SJSA1 (cell line): Measurements from ENCODE around the gene BAAT. TPM values are rescaled to one million over a fixed set of nuclear protein-coding genes. Genes with fewer than 3 reads are reported as not detected.

ENCODE experiments used
- DNase-seq, 2 experiments: peaks; one replicate each; pipeline ENCODE4 v3.0.0-alpha.2; 2015 to 2020; ENCODE audit warnings: low spot score in 2 of 2, low read depth in 1 of 2
- H3K27ac ChIP-seq: fragments of 250-450 bp; sonication (Bioruptor Pico); 2 replicates; pipeline ENCODE4 v1.5.1; 2020; ENCODE audit warnings: mild to moderate bottlenecking, moderate library complexity
- H3K27me3 ChIP-seq: fragments of 250-450 bp; sonication (Bioruptor Pico); replicated peaks from 2 replicates; pipeline ENCODE4 v1.5.1; 2020; ENCODE audit warnings: mild to moderate bottlenecking, moderate library complexity
- H3K36me3 ChIP-seq: fragments of 250-450 bp; sonication (Bioruptor Pico); 2 replicates; pipeline ENCODE4 v1.5.1; 2020; ENCODE audit warnings: mild to moderate bottlenecking
- H3K4me1 ChIP-seq: fragments of 250-450 bp; sonication (Bioruptor Pico); replicated peaks from 2 replicates; pipeline ENCODE4 v1.6.1; 2021; ENCODE audit warnings: mild to moderate bottlenecking
- H3K4me3 ChIP-seq: fragments of 250-450 bp; sonication (Bioruptor Pico); 2 replicates; pipeline ENCODE4 v1.5.1; 2020; ENCODE audit warnings: mild to moderate bottlenecking
- H3K9me3 ChIP-seq: fragments of 250-450 bp; sonication (Bioruptor Pico); replicated peaks from 2 replicates; pipeline ENCODE4 v1.5.1; 2020; ENCODE audit warnings: mild to moderate bottlenecking
- total RNA-seq: library from RNA; depleted of rRNA; stranded (reverse); fragments of >200 nt; shearing (Covaris generic); gene quantifications from 2 replicates; pipeline ENCODE4 v1.2.3, GENCODE V29; 2014

Gene BAAT
- total RNA-seq, 1 experiment from 2014 or later = not detected

- Histone ChIP-seq H3K4me3 (no peak overlapping the region), H3K9me3 (no peaks in the 10 kb centered on the region; the same call in 1 of the 2 replicates), H3K27ac (no peak overlapping the region), H3K4me1 (no peaks in the 10 kb centered on the region; the same call in 1 of the 2 replicates), H3K36me3 (peaks cover 8% of the 10 kb centered on the region; the same call in 1 of the 2 replicates), H3K27me3 (no peaks in the 10 kb centered on the region)
- DNase-seq = no peak
Measured at GRCh38 chr9:101415578-101415977, 30.8 kb upstream of the BAAT start.

- Histone ChIP-seq H3K36me3 (peaks cover 15% of the 10 kb centered on the region), H3K4me3 (no peak overlapping the region), H3K9me3 (peaks cover 5% of the 10 kb centered on the region), H3K27ac (no peak overlapping the region), H3K27me3 (no peaks in the 10 kb centered on the region), H3K4me1 (no peaks in the 10 kb centered on the region; the same call in 1 of the 2 replicates)
- no peak for DNase-seq
Measured at GRCh38 chr9:101414839-101415238, 30.0 kb upstream of the BAAT start.

- H3K4me3 ChIP-seq = no peak overlapping the region
- H3K36me3 ChIP-seq = peaks cover 73% of the 10 kb centered on the region
- DNase-seq = no peak
- no peak overlapping the region for H3K27ac ChIP-seq
- no peaks in the 10 kb centered on the region for H3K4me1 ChIP-seq
- H3K9me3 ChIP-seq = peaks cover 32% of the 10 kb centered on the region
- H3K27me3 ChIP-seq = no peaks in the 10 kb centered on the region
Measured at GRCh38 chr9:101409079-101409477, 24.3 kb upstream of the BAAT start.

- Histone ChIP-seq H3K9me3 (peaks cover 32% of the 10 kb centered on the region), H3K4me3 (no peak overlapping the region), H3K36me3 (peaks cover 77% of the 10 kb centered on the region)
Measured at GRCh38 chr9:101408374-101409078, 23.7 kb upstream of the BAAT start.

GRCh38 chr9:101403516-101404285 lies 18.9 kb upstream of the BAAT start:
- Histone ChIP-seq H3K4me1 (peaks cover 12% of the 10 kb centered on the region), H3K27me3 (no peaks in the 10 kb centered on the region), H3K9me3 (peaks cover 18% of the 10 kb centered on the region), H3K27ac (no peak overlapping the region), H3K4me3 (no peak overlapping the region), H3K36me3 (peaks cover 92% of the 10 kb centered on the region)
- no peak for DNase-seq

More at GRCh38 chr9:101408374-101409078, 23.7 kb upstream of the BAAT start:
- DNase-seq = no peak
- Histone ChIP-seq H3K27ac (no peak overlapping the region), H3K27me3 (no peaks in the 10 kb centered on the region), H3K4me1 (no peaks in the 10 kb centered on the region)

DNA sequence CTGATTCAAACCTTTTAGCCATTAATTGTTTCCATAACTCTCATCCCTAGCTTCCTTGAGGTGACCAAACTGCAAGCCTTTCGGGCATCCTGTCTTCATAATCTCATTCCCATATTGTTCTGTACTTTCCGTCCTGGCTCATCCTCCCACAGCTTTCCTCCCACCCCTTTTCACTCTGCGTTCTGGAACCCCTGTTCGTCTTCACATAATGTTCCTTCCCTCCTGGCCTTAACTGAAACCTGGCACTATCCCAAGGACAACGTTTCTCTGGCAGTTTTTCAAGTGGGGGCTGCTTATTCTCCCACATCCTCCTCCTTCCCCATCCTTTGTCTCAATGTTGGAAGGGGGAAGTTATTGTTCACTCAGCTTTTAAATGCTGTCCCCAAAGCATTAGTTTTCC lies 15.3 kb upstream of the BAAT start:
- no peak for DNase-seq
- Histone ChIP-seq H3K4me3 (no peak overlapping the region), H3K27ac (no peak overlapping the region), H3K4me1 (peaks cover 12% of the 10 kb centered on the region), H3K9me3 (0 out of 2 replicates have a peak, but pooled peaks cover 2% of the 10 kb centered on the region), H3K36me3 (peaks cover 76% of the 10 kb centered on the region), H3K27me3 (no peaks in the 10 kb centered on the region)

DNA sequence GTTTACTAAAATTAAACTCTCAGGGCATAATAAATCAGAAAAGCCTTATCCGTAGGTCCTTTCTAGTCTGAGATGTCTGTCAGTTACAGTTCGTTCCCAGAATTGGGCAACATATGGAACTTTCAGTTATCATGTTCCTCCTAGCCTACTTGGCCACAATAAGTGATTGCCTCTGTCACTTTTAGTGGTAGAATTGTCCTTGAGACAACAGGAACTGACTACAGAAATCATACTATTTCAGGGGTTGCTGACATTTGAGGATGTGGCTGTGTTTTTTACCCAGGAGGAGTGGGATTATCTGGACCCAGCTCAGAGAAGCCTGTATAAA lies 14.8 kb upstream of the BAAT start:
- 0 out of 2 replicates have a peak, but pooled peaks cover 2% of the 10 kb centered on the region for H3K9me3 ChIP-seq
- H3K4me3 ChIP-seq = peak overlapping the region; percentile 51
- no peak for DNase-seq
- peaks cover 12% of the 10 kb centered on the region for H3K4me1 ChIP-seq
- no peak overlapping the region for H3K27ac ChIP-seq
- H3K27me3 ChIP-seq = no peaks in the 10 kb centered on the region
- H3K36me3 ChIP-seq = peaks cover 73% of the 10 kb centered on the region

GRCh38 chr9:101398930-101399642 lies 14.3 kb upstream of the BAAT start:
- 0 out of 2 replicates have a peak overlapping the region, but pooled peaks have one; percentile 17 for H3K27ac ChIP-seq
- no peaks in the 10 kb centered on the region for H3K27me3 ChIP-seq
- H3K4me1 ChIP-seq = peaks cover 12% of the 10 kb centered on the region
- H3K36me3 ChIP-seq = peaks cover 73% of the 10 kb centered on the region
- DNase-seq = peak in 1 of 2 experiments; percentile 45
- 0 out of 2 replicates have a peak, but pooled peaks cover 2% of the 10 kb centered on the region for H3K9me3 ChIP-seq
- H3K4me3 ChIP-seq = peak overlapping the region; percentile 51

DNA sequence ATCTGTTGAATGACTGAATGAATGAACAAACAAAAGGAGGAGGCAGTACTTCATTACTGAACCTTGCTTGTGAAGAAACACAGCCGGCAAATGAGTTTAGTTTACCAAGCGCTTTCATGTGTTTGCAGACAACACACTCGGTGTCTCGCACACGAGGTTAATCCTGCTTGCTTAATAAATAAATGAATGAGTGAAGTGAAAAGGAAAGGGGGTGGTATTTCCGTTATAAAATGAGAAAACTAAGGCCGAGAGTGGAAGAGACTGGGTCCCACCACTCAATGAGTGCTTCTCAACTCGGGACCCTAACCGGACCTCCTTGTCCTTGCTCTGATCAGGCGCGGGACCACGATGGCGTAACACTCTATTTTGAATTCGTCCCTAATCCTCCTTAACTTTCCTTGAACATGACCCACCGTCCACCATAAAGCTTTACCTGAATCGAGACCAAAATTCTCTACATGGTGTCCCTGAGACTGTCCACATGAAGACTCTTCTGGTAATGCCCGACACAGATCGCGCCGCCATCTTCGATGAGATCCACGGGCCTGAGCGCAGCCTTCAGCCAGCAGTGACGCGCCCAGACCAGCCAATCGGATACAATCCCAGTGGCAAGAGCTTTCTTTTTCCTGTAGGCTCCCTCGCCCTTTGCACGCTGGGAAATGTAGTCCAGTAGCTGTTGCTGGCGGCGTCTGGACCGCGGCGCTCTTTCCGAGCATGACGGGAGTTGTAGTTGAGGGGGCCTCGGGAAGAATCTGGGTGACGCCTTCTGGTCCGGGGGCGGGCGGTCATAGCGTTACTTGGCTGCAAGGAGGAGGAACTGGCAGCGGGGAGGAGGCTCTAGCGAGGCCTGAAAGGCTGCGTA lies 13.5 kb upstream of the BAAT start, which contains the start of the genes MRPL50 and ZNF189:
TSS of gene MRPL50 (minus strand) at position 551 of the 862 bp plus-strand sequence. CDS start at position 525, 26 bp downstream.
TSS of gene ZNF189 (plus strand) at position 784 of the 862 bp plus-strand sequence. CDS start 306 bp downstream, outside the sequence.
- Histone ChIP-seq H3K4me3 (peak within 1 kb of the TSS; percentile 51), H3K27me3 (no peaks in the 10 kb centered on the region), H3K27ac (peak within 1 kb of the TSS; percentile 54), H3K4me1 (peaks cover 12% of the 10 kb centered on the region), H3K36me3 (peaks cover 67% of the 10 kb centered on the region), H3K9me3 (0 out of 2 replicates have a peak, but pooled peaks cover 2% of the 10 kb centered on the region)
- peak; percentile 96 to 97 for DNase-seq

GRCh38 chr9:101397746-101398067 lies 12.9 kb upstream of the BAAT start:
- Histone ChIP-seq H3K9me3 (0 out of 2 replicates have a peak, but pooled peaks cover 2% of the 10 kb centered on the region), H3K36me3 (peaks cover 61% of the 10 kb centered on the region), H3K27ac (peak overlapping the region; percentile 54), H3K4me1 (peaks cover 12% of the 10 kb centered on the region), H3K27me3 (no peaks in the 10 kb centered on the region), H3K4me3 (peak overlapping the region; percentile 51)
- no peak for DNase-seq

- no peak overlapping the region for H3K4me3 ChIP-seq
- H3K4me1 ChIP-seq = peaks cover 4% of the 10 kb centered on the region
- peaks cover 41% of the 10 kb centered on the region for H3K36me3 ChIP-seq
- no peaks in the 10 kb centered on the region for H3K9me3 ChIP-seq
- no peak for DNase-seq
- no peak overlapping the region for H3K27ac ChIP-seq
- no peaks in the 10 kb centered on the region for H3K27me3 ChIP-seq
Measured at GRCh38 chr9:101394687-101395086, 9.9 kb upstream of the BAAT start.

- H3K4me3 ChIP-seq = no peak overlapping the region
- DNase-seq = no peak
- H3K4me1 ChIP-seq = no peaks in the 10 kb centered on the region
- H3K36me3 ChIP-seq = peaks cover 53% of the 10 kb centered on the region
- no peaks in the 10 kb centered on the region for H3K27me3 ChIP-seq
- no peaks in the 10 kb centered on the region for H3K9me3 ChIP-seq
- no peak overlapping the region for H3K27ac ChIP-seq
Measured at GRCh38 chr9:101393135-101393534, 8.3 kb upstream of the BAAT start.

DNA sequence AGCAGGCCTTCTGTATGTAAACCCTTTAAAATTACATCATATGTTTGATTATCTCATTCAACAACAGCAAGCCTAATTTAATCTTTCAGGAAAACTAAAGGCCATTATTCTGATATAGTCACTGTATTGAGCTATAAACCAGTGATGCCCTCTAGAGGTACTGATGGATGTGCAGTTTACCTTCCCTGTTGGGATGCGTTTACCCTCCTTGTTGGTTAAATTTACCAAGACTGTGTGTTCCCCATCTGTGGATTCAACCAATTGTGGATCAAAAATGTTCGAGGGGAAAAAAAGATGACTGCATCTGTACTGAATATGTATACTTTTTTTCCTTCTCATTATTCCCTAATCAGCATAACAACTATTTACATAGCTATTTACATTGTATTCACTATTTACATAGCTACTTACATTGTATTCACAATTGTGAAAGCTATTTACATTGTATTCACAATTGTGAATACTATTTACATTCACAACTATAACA lies 3.7 kb upstream of the BAAT start:
- Histone ChIP-seq H3K4me1 (no peaks in the 10 kb centered on the region), H3K9me3 (no peaks in the 10 kb centered on the region), H3K27ac (no peak overlapping the region), H3K4me3 (no peak overlapping the region), H3K36me3 (peaks cover 27% of the 10 kb centered on the region), H3K27me3 (no peaks in the 10 kb centered on the region)
- DNase-seq = no peak
